GM21390 (cell line): ENCODE measurements around the gene SDC3.
"Not testable (repeated sequence)": the region's sequence is repeated elsewhere in the genome, so short reads cannot be mapped to it uniquely, and the experiment has no call there.

ENCODE experiments used
- ATAC-seq: cut with Tn5 transposase; IDR thresholded peaks from one replicate; pipeline ENCODE4 v1.9.1; 2021; ENCODE audit not compliant: unreplicated experiment

Gene SDC3

GRCh38 chr1:30908696-30909364 is at the start of gene SDC3:
TSS of gene SDC3 (minus strand) at chr1:30908758. CDS start at chr1:30908586, 172 bp downstream.
- ATAC-seq, result no peak

GRCh38 chr1:30957560-30958222 is 49.1 kb upstream of the SDC3 start:
- no peak for ATAC-seq

GRCh38 chr1:30955448-30956015 is 47.0 kb upstream of the SDC3 start:
- ATAC-seq, result no peak

- ATAC-seq, result no peak
These were observed 45.1 kb upstream of the SDC3 start for GRCh38 chr1:30953685-30954084.

- no peak for ATAC-seq
These were observed 43.5 kb upstream of the SDC3 start for GRCh38 chr1:30952098-30952497.

- ATAC-seq, result no peak
These were observed 42.1 kb upstream of the SDC3 start for GRCh38 chr1:30950700-30951099.

GRCh38 chr1:30950053-30950452 is 41.5 kb upstream of the SDC3 start:
- no peak for ATAC-seq

GRCh38 chr1:30949487-30949838 is 40.9 kb upstream of the SDC3 start:
- not testable (repeated sequence) for ATAC-seq

GRCh38 chr1:30948813-30949486 is 40.4 kb upstream of the SDC3 start:
- ATAC-seq, result not testable (repeated sequence)

- ATAC-seq, result no peak
These were observed 39.7 kb upstream of the SDC3 start for GRCh38 chr1:30948278-30948677.

GRCh38 chr1:30947212-30947611 is 38.7 kb upstream of the SDC3 start:
- no peak for ATAC-seq

GRCh38 chr1:30942326-30942963 is 33.9 kb upstream of the SDC3 start:
- ATAC-seq, result no peak

GRCh38 chr1:30940541-30940940 is 32.0 kb upstream of the SDC3 start:
- no peak for ATAC-seq

- no peak for ATAC-seq
These were observed 28.1 kb upstream of the SDC3 start for GRCh38 chr1:30936541-30937171.

GRCh38 chr1:30935758-30936157 is 27.2 kb upstream of the SDC3 start:
- ATAC-seq, result not testable (repeated sequence)

- no peak for ATAC-seq
These were observed 26.1 kb upstream of the SDC3 start for GRCh38 chr1:30934613-30935012.

GRCh38 chr1:30933874-30934252 is 25.3 kb upstream of the SDC3 start:
- no peak for ATAC-seq

- ATAC-seq, result no peak
These were observed 22.1 kb upstream of the SDC3 start for GRCh38 chr1:30930631-30931173.

- no peak for ATAC-seq
These were observed 21.5 kb upstream of the SDC3 start for GRCh38 chr1:30929944-30930525.

GRCh38 chr1:30929135-30929889 is 20.8 kb upstream of the SDC3 start:
- ATAC-seq, result no peak
